ENCODE results near the gene TRAPPC10.

GRCh38 chr21:44012474-44013379 is 618 bp downstream of the TRAPPC10 start:
- TF ChIP-seq SUZ12 (IDR thresholded peaks at IDR 0.05; ENCODE audit: extremely low read depth, insufficient read depth, insufficient read length) (no peak), ZNF274 (IDR thresholded peaks at IDR 0.05; ENCODE audit: low read depth, low read length) (no peak), YY1 (IDR thresholded peaks at IDR 0.05; ENCODE audit: insufficient read depth, insufficient read length) (no peak)

Data from NT2/D1 (cell line).